ENCODE measurements around the gene MTF2. TPM values are rescaled to one million over a fixed set of nuclear protein-coding genes. Genes with fewer than 3 reads are reported as not detected.

Gene MTF2
- total RNA-seq, 2 donors from 2014 or later = 26.5 to 33.4 TPM

GRCh38 chr1:93140106-93140505 lies 61.0 kb downstream of the MTF2 start:
- DNase-seq = no peak
- Histone ChIP-seq H3K27ac (no peak overlapping the region), H3K36me3 (no peaks in the 10 kb centered on the region), H3K4me1 (peaks cover 5% of the 10 kb centered on the region), H3K4me3 (no peak overlapping the region), H3K9me3 (no peaks in the 10 kb centered on the region), H3K9ac (ENCODE audit: low read depth in 2 of 2, low read length in 2 of 2) (no peak overlapping the region), H3K27me3 (no peaks in the 10 kb centered on the region)
- intact Hi-C loops (cut with DNase I) = no loop called here
- TF ChIP-seq, protein P1, sequence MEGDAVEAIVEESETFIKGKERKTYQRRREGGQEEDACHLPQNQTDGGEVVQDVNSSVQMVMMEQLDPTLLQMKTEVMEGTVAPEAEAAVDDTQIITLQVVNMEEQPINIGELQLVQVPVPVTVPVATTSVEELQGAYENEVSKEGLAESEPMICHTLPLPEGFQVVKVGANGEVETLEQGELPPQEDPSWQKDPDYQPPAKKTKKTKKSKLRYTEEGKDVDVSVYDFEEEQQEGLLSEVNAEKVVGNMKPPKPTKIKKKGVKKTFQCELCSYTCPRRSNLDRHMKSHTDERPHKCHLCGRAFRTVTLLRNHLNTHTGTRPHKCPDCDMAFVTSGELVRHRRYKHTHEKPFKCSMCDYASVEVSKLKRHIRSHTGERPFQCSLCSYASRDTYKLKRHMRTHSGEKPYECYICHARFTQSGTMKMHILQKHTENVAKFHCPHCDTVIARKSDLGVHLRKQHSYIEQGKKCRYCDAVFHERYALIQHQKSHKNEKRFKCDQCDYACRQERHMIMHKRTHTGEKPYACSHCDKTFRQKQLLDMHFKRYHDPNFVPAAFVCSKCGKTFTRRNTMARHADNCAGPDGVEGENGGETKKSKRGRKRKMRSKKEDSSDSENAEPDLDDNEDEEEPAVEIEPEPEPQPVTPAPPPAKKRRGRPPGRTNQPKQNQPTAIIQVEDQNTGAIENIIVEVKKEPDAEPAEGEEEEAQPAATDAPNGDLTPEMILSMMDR (IDR thresholded peaks at IDR 0.05) = no peak

GRCh38 chr1:93142161-93142560 lies 63.1 kb downstream of the MTF2 start:
- no peaks in the 10 kb centered on the region for H3K27me3 ChIP-seq
- TF ChIP-seq, protein P1 (IDR thresholded peaks at IDR 0.05) = no peak
- H3K36me3 ChIP-seq = no peaks in the 10 kb centered on the region
- H3K9ac ChIP-seq (ENCODE audit: low read depth in 2 of 2, low read length in 2 of 2) = no peak overlapping the region
- no peaks in the 10 kb centered on the region for H3K9me3 ChIP-seq
- no peak overlapping the region for H3K4me3 ChIP-seq
- intact Hi-C loops (cut with DNase I) = no loop called here
- peaks cover 5% of the 10 kb centered on the region for H3K4me1 ChIP-seq
- no peak for DNase-seq
- H3K27ac ChIP-seq = no peak overlapping the region

GRCh38 chr1:93143136-93143535 lies 64.1 kb downstream of the MTF2 start:
- Histone ChIP-seq H3K4me1 (peaks cover 4% of the 10 kb centered on the region), H3K27me3 (no peaks in the 10 kb centered on the region), H3K27ac (no peak overlapping the region), H3K9ac (ENCODE audit: low read depth in 2 of 2, low read length in 2 of 2) (no peak overlapping the region), H3K9me3 (no peaks in the 10 kb centered on the region), H3K36me3 (no peaks in the 10 kb centered on the region), H3K4me3 (no peak overlapping the region)
- no peak for DNase-seq
- TF ChIP-seq, protein P1 (IDR thresholded peaks at IDR 0.05) = no peak
- intact Hi-C loops (cut with DNase I) = no loop called here

DNA sequence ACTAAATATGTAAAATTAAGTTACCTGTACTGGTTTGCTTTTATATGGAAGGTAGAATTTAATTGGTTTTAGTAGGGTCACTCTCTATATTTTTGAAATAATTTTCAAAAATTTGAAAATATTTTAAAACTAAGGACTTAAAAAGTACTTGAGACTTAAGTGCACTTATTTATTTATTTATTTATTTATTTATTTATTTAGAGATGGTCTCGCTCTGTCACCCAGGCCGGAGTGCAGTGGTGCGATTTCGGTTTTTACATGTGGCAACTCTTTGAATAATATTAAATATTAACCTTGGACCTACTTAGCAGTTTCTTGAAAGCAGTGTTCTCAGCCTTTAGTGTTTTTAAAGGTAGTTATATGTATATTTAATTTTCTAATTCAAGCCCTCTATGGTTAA lies 64.7 kb downstream of the MTF2 start:
- Histone ChIP-seq H3K27ac (no peak overlapping the region), H3K36me3 (no peaks in the 10 kb centered on the region), H3K9ac (ENCODE audit: low read depth in 2 of 2, low read length in 2 of 2) (no peak overlapping the region), H3K4me1 (no peaks in the 10 kb centered on the region), H3K9me3 (no peaks in the 10 kb centered on the region), H3K4me3 (no peak overlapping the region), H3K27me3 (no peaks in the 10 kb centered on the region)
- no peak for DNase-seq
- intact Hi-C loops (cut with DNase I) = no loop called here
- TF ChIP-seq, protein P1 (IDR thresholded peaks at IDR 0.05) = no peak

- Histone ChIP-seq H3K27ac (no peak overlapping the region), H3K27me3 (no peaks in the 10 kb centered on the region), H3K36me3 (no peaks in the 10 kb centered on the region), H3K9me3 (no peaks in the 10 kb centered on the region), H3K9ac (ENCODE audit: low read depth in 2 of 2, low read length in 2 of 2) (no peak overlapping the region), H3K4me1 (no peaks in the 10 kb centered on the region), H3K4me3 (no peak overlapping the region)
- intact Hi-C loops (cut with DNase I) = no loop called here
- TF ChIP-seq, protein P1 (IDR thresholded peaks at IDR 0.05) = no peak
- no peak for DNase-seq
These were observed 68.9 kb downstream of the MTF2 start for GRCh38 chr1:93148001-93148400.

- DNase-seq = no peak
- H3K4me3 ChIP-seq = no peak overlapping the region
- H3K4me1 ChIP-seq = no peaks in the 10 kb centered on the region
- no peaks in the 10 kb centered on the region for H3K36me3 ChIP-seq
- no peaks in the 10 kb centered on the region for H3K9me3 ChIP-seq
- H3K27me3 ChIP-seq = no peaks in the 10 kb centered on the region
- intact Hi-C loops (cut with DNase I) = no loop called here
- TF ChIP-seq, protein P1 (IDR thresholded peaks at IDR 0.05) = no peak
- H3K27ac ChIP-seq = no peak overlapping the region
- no peak overlapping the region for H3K9ac ChIP-seq (ENCODE audit: low read depth in 2 of 2, low read length in 2 of 2)
These were observed 71.6 kb downstream of the MTF2 start for GRCh38 chr1:93150729-93151128.
